GM20431 (cell line): ENCODE measurements around the gene VDAC2.

Experiments
- in situ Hi-C: fragments of 300-500 bp; cut with MseI, MboI; formaldehyde crosslinking; loops from one replicate; pipeline ENCODE4 v1.15.0; 2020; ENCODE audit warnings: low sequenced_read_pairs; ENCODE audit not compliant: unreplicated experiment

Gene VDAC2

DNA sequence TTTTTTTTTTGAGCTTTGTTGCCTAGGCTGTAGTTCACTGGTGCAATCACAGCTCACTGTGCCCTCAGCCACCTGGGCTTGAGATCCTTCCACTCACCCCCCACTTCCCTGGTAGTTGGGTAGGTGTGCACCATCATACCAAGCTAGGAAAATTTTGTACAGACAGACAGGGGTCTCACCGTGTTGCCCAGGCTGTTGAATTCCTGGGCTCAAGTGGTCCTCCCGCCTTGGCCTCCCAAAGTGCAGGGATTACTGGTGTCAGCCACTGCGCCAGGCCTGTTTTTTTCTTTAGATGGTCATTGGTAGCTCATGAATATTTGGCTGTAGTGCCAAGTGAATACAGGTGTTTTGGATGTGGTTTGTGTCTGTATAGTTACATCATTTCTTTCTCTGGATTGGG, 17.7 kb downstream of the VDAC2 start:
- in situ Hi-C loops: no loop called here

DNA sequence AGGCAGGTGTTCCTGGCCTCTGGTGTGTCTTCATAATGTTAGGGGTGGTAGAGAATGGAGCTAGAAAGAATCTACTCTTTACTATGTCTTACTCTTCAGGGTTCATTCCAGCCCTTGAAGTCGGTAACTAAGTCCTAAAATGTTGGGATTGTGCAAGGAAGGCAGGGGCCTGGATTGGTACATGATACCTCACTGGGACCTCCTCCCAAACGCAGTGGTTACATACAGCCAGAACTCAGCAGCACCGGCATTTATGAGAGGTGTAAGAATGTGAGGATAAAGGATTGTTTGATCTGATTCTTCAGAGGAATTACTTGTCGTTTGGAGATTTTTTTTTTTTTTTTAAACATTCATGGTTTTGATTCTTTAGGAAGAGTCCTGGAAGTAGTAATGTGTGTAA, 18.2 kb downstream of the VDAC2 start:
- in situ Hi-C loops: no loop called here

DNA sequence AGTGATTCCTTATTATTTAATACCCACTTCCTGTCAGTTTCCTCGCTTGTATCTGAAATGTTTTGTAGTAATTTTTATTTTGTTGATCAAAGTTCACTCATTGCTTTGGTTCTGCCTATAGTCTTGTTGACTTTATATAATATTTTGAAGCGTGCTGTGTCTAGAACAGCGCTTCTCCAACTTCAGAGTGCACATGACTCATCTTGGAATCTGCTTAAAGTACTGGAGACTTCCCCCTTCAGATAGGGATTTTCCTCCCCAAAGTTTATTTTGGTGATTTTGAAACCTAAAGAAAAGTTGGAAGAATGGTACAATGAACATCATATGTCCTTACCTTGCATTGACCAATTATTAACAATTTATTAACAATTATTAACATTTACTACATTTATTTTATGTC, 19.4 kb downstream of the VDAC2 start:
- in situ Hi-C loops: no loop called here

DNA sequence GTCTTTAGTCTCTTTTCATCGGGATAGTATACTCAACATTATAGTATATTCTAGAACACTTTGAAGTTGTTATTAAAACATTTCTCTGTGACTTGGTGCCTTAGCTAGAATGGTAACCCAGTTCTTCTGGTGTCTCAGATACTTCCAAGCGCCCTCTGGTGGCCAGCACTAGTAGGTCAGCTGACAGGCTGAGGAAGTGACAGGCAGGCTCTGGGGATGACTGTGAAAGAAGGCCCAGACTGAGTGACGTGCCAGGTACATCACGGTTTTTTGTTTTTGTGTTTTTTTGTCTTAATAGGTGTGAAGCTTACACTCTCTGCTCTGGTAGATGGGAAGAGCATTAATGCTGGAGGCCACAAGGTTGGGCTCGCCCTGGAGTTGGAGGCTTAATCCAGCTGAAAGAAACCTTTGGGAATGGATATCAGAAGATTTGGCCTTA, 20.0 kb downstream of the VDAC2 start:
- in situ Hi-C loops: no loop called here

DNA sequence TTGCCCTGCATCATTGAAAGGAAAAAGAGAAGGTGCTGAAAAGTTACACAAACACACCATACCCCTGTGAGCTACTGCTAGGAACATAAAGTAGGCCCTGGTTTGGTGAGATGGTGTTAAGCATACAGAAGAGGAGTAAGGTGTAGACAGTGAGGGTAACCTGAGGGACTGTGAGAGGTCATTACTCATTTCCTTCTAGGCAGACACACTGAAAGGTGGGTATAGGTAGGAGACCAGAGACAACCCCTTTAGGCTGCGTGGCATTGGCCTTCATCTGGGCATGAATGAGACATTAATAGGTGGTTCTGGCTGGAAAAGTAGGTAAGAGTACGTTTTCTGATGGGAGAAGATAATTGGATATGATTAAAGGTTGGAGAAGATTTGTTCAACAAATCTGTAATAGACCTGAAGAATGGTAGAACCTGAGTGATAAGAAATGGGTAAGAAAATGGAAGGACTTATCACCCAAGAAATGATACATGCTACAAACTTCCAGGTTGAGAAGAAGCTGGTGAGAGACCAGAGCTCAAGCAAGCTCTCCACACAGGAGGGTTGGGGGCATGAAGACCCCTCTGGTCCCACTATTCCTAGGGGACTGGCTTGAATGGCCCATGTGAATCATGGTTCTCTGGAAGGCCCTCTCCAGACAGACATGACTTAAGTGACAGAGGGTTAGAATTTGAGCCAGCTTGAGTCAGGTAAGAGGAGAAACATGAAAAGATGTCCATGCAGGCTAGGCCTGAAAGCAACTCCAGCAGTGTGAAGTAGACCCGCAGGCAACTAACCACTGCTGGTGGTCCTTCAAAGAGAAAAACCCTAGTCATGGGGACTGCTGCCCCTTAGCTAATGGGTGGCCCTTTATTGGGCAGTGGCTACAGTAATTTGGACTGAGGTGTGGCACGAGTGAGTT, 21.3 kb downstream of the VDAC2 start:
- in situ Hi-C loops: no loop called here

DNA sequence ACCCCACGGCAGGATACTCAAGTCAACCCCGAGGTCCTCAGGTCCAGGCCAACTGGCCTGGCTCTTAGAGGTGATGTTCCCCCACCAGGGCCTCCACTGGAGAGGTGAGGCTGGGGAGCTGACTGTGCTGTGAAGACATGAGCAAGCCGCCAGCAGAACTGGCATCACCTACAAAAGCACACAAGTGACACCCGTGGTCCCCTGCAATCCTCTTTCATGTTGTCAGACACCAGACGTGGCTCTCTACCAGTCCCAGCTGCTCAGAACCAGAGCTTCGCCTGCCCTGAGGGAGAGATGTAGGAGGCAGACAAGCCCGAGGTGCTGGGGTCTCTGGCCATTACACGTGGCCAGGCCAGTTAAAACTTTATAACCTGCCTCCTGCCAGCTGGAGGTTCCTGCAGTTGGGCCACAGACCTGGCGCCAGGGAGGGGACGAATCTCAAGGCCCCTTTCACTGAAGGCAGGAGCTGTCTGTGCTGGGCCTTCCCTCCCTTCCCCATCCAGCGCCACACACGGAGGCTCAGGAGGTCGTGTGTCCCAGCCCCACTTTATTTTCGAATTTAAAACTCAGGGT, 22.9 kb downstream of the VDAC2 start:
- in situ Hi-C loops: no loop called here

DNA sequence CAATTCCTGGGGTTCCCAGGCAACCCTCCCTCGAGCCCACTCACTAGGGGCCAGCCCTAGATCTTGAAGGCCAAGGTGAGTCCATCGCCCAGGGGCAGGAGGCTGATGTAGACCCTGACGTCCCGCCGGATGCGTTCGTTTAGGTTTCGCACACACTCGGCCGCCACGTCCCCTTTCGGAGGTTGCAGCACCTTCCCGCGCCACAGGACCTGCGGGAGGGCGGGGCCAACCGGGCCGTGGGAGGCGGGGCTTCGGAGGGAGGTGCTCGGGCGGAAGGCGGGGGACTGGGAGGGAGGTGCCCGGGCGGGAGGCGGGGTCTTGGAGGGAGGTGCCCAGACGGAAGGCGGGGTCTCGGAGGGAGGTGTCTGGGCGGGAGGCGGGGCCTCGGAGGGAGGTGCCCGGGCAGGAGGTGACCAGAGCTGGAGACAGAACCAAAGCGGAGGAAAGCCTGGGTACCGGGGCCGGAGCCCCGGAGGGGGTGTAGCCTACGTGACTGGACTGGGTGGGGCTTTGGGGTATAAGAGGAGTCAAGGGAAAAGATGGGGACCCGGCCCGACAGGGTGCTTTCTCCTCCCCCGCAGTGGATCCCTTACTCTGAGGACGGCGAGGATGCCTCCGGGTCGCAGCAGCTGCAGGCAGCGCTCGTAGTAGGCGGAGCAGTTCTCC, 23.6 kb downstream of the VDAC2 start:
- in situ Hi-C loops: no loop called here

DNA sequence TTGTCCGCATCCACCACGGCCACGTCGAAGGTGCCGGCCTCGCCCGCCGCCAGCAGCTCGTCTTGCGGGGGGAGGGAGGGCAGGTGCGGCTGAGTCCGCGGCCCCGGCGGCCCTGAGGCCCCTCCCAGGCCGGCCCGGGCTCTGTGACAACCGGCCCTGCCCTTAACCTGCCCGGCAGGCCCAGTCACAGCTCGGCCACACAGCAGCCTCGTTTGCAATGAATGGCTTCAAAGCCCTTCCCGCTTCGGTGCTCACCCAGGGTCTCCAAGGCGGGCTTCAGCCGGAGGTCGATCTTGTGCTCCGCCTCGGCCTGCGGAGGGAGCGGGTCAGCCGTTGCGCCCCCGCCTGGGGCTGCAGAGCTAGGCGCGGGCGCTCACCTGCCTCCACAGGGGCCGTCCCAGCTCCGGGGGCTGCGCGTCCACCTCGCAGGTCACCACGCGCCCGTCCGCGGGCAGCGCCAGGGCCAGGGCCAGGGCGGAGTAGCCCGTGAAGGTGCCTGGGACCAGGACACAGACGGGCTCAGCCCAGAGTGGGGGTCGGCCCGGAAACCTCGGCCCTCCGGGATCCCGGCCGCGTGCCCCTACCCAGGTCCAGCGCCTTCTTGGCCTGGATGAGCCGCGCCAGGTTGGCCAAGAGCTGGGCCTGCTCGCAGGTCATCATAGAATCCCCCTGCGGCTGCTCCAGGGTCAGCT, 24.2 kb downstream of the VDAC2 start:
- in situ Hi-C loops: no loop called here

DNA sequence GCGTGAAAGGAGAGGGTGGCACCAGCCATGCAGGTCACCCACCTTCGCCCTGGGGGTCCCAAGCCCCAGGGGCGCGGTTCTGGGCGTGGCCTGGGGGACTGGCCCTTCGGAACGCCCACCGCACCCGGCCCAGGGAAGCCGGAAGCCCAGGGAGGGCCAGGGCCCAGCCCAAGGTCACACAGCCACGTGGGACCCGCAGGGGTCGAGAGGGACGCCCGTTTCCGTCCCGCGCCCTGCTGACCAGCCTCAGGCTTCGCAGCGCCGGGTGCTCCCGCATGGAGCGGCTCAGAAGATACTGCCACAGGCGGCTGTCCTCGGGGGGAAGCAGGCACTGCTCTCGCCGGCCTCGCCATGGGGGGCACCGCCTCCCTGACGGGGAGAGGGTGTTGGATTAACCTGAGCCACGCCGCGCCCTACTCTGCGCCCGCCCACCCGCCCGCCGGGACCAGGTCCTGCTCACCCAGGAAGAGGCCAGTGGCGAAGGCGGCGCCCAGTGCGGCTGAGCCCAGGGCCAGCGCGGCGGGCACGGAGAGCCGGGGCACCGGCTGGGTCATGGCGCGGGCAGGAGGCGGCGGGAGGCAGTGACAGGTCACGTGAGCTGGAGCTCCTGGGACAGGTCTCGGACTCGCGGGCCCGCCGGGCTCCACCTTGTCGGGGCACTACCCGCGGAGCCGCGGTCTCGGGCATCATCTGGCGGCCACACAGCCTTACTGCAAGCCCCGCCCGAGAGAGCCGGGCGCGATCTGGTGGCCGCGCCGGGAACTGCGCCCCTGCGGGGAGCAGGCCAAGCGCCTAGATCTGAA, 25.0 kb downstream of the VDAC2 start, which contains the start of gene COMTD1:
Gene COMTD1 (minus strand): TSS at position 583 of the 803 bp plus-strand sequence. CDS start 29 bp downstream, at position 554.
- in situ Hi-C loops: no loop called here

DNA sequence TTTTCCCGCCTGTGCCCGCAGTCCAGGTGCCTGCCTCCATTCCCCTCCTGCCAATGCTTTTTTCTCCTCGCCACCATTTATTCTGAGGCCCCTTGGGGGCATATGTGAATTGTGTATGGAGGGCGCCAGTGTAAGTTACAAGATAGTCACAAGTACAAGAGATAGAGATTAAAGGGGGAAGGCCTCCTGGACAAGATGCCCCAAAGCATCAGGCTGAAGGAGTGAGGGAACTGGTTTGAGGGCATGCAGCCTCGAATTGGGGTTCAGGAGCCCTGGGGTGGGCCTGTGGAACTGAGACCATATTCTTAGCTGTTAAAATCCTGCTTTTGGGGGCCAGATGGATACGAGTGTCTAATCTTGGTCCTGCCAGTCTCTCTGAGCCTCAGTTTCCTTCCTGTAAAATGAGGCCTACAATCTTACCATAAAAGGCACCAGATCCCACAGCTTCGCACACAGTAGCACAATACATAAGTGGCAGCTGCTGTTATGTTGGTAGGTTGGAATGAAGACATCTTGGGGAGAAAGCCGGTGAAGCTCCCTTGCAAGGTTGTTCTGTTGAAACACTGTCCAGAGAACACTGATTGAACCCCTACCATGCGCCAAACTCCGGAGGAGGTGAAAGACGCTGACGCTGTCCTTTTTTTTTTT, 25.7 kb downstream of the VDAC2 start:
- in situ Hi-C loops: no loop called here

DNA sequence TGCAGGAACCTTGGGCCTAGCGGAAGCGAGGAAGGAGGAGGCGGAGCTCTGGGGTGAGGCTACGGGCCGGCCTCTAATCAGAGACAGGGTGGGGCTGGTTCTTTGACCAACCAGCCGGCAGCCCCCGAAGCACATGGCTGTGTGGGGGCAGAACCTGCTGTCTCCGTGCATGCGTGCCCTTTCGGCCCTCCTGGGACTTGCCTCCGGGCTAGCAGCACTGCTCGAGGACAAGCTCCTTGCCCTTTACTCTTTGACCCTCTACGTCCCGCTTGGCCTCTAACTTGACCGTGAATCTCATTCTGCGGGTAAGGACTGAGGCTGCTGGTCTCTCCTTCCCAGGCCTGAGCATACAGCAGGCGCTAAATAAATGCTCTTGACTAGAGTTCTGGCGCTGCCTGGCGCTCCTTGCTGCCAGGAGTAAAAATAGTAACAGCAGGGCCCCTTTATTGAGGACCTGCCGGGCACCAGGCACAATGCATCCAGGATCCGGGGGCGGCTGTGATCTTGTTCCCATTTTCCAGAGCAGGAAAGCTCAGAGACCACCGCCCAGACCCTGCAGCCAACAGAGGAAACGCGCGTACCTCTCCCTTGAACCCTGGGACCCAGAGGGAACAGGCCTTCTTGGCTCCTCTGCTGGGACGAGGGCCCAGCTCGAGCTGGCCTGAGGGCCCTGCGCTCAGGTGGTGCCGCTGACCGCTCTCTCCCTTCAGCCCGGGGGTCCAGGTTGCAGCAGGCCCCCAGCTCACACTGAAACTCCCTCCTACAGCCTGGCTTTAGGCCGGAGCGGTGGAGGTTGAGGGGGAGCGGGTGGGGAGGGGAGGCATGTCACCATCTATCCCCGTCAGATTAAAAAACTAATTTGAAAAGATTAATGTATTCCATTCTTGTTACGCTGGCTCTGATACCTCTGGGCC, 27.8 kb downstream of the VDAC2 start:
- in situ Hi-C loops: no loop called here

DNA sequence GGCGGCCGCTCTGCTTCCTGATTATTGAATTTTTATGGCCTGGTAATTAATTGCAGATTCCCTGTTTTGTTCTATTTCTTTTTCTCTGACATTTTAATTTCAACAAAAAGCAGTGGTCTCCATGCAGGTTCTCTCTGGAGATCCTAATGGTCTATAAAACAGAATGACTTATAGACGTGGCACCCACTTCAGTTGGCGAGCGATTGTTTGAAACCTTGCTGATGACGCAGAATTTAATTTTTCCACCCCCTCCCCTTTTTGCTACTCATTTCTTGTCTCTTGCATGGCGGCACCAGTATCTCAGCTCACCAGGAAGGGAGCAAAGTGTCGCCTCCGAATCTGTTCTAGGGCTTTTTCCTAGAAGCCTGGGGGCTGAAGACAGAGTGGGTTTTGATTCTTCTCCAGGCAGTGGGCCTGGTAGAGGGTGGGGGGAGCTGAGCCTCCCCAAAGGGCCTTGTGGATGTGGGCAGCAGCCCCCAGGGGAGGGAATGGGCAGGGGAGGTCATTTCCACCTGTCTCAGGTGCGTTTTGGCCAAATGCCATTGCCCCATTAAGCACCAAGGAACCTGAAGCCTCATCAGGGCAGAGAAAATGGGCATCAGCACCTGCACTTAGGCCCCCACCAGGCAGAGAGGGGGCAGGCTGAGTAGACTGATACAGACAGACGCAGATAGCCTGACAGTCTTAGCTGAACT, 28.6 kb downstream of the VDAC2 start:
- in situ Hi-C loops: no loop called here

DNA sequence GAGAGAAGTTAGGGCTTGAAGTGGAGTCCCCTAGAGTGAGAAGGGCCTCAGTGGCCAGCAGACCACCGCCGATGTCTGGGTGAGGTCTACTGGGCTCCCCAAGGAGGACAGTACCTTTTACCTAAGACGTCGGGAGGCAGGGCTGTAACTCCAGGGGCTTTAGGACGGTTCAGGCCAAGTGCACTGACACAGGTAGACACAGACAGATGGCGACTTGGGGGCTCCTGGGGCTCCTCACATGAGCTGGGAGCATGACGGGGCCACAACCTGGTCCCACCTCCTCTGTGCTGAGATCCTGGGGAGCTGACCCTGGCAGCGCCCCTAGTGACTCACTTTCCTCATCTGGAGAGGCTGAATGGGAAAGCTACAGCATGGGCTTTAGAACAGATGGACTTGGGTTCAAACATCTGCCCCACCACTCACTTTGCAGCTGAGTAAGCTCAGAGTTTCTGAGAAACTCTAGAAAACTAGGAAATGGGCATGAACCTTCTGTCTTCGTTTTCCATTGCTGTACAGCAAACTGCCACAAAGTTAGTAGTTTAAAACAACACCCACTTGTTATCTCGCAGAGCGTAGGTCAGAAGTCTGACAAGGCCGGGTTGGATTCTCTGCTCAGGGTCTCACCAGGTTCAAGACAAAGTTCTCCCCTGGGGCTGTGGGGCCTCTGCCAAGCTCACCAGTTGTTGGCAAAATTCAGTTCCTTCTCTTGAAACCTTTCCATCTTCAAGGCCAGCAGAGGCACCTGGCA, 29.9 kb downstream of the VDAC2 start:
- in situ Hi-C loops: no loop called here

DNA sequence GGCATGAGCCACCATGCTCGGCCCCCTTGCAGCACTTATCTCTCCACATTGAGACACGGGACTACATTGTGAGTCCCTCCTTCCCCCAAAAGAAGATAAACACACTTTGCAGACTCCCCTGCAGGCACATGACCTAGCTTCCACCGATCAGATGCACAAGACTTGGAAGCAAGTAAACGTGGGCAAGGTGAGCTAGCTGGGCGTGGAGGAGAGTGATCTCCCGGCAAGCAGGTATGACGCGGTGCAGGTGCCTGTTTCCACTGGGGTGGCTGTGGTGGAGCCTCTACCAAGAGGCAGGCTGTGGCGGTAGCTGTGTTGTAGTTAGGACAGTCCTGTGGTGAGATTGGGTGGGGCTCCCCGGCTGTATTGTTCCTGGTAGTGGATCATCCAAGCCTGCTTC, 32.8 kb downstream of the VDAC2 start:
- in situ Hi-C loops: no loop called here

DNA sequence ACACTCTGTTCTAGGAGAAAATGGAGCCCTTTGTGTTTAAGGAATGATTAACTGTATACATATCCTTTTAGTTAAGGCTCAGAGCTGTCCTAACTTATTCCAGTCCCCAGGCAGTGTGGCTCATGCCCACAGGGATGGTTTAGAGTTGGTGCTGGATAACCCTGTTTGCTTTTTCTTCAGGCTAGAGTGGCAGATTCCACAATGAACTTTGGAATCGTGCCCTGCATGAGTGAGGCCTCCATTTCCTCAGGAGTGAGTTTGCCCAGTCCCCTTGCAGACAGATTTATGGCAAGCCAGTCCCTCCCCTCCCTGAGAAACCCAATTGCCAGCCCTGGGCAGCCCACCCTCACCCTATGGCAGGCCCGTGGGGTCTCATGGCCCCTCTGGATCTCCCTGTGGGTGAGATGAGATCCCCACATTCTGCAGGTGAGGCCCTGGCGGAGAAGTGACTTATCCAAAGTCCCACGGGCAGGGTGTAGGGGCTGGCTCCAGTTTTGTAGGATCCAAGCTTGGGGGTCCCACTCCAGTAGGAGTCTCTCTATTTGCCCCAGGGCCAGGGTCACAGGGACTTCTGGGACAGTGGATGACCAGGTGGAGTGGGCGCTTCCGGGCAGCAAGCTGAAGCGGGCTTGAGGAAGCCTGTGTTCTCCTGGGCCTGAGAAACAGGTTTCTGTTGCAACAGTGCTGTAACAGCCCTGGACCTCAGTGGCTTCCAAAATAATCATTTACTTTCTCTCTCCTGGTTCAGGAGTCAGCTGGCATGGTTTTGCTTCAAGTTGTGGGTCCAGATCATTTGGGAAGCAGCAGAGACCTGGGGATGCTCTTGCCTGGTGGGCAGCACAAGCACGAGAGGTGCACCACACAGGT, 34.1 kb downstream of the VDAC2 start:
- in situ Hi-C loops: no loop called here
